Measurements from ENCODE around the gene CDH23. TPM values are rescaled to one million over a fixed set of nuclear protein-coding genes. Genes with fewer than 3 reads are reported as not detected.

CDH23 gene
- total and polyA plus RNA-seq, 8 donors = 1.8 to 22.8 (median 3.0) TPM

DNA sequence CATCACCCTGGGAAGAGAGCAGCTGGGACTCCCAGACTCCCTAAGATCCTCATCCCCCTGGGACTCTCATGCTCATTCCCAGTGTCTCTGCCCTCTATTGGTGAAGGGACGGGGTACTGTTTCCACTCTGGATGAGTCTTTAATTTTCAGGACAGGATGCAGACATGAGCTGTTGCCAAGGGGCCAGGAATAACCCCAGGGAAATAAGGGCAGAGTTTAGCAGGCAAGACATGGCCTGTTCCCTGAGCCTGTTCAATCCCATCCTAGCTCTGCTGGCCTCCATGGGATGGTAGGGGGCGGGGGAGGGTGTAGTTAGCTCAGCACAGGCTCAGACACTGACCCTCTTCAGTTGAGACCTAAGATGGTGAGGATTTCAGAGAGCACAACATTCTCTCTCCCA lies 308.9 kb downstream of the CDH23 start:
- intact Hi-C loops (cut with DNase I) = no loop called here
- no peak overlapping the region for H3K27ac ChIP-seq
- H3K36me3 ChIP-seq = no peaks in the 10 kb centered on the region
- H3K9me3 ChIP-seq = no peaks in the 10 kb centered on the region
- H3K4me3 ChIP-seq = no peak overlapping the region
- no peaks in the 10 kb centered on the region for H3K27me3 ChIP-seq
- peaks cover 0 to 29% of the 10 kb centered on the region in 2 donors for H3K4me1 ChIP-seq
- TF ChIP-seq, protein P1, sequence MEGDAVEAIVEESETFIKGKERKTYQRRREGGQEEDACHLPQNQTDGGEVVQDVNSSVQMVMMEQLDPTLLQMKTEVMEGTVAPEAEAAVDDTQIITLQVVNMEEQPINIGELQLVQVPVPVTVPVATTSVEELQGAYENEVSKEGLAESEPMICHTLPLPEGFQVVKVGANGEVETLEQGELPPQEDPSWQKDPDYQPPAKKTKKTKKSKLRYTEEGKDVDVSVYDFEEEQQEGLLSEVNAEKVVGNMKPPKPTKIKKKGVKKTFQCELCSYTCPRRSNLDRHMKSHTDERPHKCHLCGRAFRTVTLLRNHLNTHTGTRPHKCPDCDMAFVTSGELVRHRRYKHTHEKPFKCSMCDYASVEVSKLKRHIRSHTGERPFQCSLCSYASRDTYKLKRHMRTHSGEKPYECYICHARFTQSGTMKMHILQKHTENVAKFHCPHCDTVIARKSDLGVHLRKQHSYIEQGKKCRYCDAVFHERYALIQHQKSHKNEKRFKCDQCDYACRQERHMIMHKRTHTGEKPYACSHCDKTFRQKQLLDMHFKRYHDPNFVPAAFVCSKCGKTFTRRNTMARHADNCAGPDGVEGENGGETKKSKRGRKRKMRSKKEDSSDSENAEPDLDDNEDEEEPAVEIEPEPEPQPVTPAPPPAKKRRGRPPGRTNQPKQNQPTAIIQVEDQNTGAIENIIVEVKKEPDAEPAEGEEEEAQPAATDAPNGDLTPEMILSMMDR (IDR thresholded peaks at IDR 0.05) = no peak
- ATAC-seq (no peak), DNase-seq (no peak)

DNA sequence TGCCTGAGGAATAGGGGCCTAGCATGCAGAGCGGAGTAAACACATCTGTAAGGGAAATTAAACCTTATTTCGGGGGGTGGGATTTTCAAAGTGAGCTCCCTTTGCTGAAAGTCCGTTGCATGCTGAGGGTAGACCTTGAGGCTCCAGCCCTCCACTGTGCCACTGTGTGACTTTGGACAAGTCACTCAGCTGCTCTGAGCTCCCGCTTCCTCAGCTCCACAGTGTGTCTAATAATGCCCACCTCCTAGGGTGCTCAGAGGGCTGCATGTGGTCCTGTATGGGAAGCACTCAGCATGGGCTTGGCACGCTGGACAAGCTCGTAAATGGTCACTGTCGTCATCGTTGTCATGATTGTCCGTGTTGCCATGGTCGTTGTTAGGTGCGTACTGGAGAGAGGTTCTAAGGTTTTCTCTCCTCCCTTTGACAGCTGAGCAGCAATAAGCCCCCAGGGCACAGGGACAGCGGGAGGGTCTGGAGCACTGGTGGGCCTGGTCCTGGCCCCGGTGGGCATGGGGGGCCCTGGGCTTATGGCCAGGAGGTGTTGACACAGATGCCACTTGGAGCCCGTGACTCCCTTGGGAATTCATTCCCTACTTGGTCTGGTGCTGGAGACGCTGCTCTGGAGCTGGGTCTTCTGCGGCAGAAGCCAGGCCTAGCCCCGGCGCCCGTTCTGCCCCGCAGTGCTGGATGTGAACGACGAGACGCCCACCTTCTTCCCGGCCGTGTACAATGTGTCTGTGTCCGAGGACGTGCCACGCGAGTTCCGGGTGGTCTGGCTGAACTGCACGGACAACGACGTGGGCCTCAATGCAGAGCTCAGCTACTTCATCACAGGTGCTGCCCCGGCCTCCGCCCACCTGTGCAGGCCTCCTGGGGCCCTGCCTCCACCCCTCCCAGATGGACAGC lies 309.7 kb downstream of the CDH23 start:
- intact Hi-C loops (cut with DNase I) = no loop called here
- no peak for DNase-seq

DNA sequence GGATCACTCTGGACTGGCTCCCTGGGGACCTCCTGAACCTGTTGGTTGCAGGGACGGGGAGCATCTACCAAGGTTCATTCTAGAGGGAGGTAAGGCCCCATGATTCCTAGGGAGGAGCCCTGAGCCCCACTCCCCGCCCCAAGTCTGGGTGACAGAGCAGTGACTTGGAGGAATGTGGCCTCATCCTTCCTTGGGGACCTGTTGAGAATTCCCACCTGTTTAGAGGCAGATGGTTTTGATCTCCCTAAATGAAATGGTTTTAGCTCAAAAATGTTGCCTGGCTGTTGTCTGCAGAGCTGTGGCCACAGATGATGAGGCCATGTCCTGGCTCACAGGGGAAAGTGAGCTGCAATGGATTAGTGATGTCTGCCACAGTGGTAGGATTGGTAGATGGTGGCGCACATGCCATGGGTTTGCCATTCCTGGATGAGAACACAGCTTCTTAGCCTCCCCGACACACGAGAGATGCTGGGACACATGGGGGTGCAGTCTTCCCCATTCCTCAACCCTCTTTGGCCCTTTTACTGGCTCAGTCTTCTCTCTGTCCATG lies 310.6 kb downstream of the CDH23 start:
- no peaks in the 10 kb centered on the region for H3K36me3 ChIP-seq
- H3K4me3 ChIP-seq = no peak overlapping the region
- ATAC-seq (no peak), DNase-seq (no peak)
- TF ChIP-seq, protein P1 (IDR thresholded peaks at IDR 0.05) = no peak
- intact Hi-C loops (cut with DNase I) = no loop called here
- no peaks in the 10 kb centered on the region for H3K9me3 ChIP-seq
- H3K4me1 ChIP-seq = peaks cover 0 to 14% of the 10 kb centered on the region in 2 donors
- no peaks in the 10 kb centered on the region for H3K27me3 ChIP-seq
- H3K27ac ChIP-seq = no peak overlapping the region

More for the DNA sequence above, 309.7 kb downstream of the CDH23 start:
- Histone ChIP-seq H3K27me3 (no peaks in the 10 kb centered on the region), H3K27ac (no peak overlapping the region), H3K4me3 (no peak overlapping the region), H3K36me3 (no peaks in the 10 kb centered on the region), H3K9me3 (no peaks in the 10 kb centered on the region), H3K4me1 (peaks cover 0 to 20% of the 10 kb centered on the region in 2 donors)
- TF ChIP-seq, protein P1 (IDR thresholded peaks at IDR 0.05) = no peak
- ATAC-seq = no peak

DNA sequence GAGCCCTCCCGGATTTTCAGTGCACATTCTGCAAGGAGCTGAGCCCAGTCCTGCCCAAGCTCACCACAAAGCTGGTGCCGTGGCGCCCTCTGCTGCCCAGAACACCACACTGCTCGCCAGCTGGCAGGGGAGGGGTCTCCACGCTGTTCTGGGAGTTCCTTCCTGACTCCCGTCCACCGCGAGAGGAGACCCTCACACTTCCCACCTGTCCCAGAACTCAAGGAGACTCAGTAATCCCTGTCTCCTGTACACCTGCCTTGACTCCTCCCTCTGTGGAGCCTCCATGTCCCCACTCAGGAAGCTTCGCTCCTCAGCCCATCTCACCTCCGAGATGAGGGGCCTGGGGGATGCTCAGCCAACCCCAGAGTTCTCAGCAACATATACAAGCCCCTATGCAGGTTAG lies 311.6 kb downstream of the CDH23 start:
- Histone ChIP-seq H3K4me1 (peaks cover 8 to 24% of the 10 kb centered on the region in 2 donors), H3K36me3 (no peaks in the 10 kb centered on the region), H3K27me3 (no peaks in the 10 kb centered on the region), H3K9me3 (no peaks in the 10 kb centered on the region), H3K4me3 (no peak overlapping the region), H3K27ac (no peak overlapping the region)
- intact Hi-C loops (cut with DNase I) = no loop called here
- ATAC-seq = peak; percentile 67
- TF ChIP-seq, protein P1 (IDR thresholded peaks at IDR 0.05) = peak; percentile 88 to 89
- peak in 3 of 4 donors; percentile 61 to 92 (median 67) for DNase-seq
